Sigmoid colon (tissue), 4 donors: ENCODE measurements around the gene PRR12.

ENCODE experiments used
- CTCF ChIP-seq, 4 experiments: fragments of 450-650 bp in 3 of 4; fragments of 200-600 bp in 1 of 4; IDR thresholded peaks; one replicate each; pipeline ENCODE4 v1.5.1; 2016 to 2019; ENCODE audit warnings: antibody characterized with exemption in 4 of 4, mild to moderate bottlenecking in 3 of 4, moderate library complexity in 2 of 4
- EP300 ChIP-seq, 4 donors: sonication (generic); formaldehyde crosslinking; IDR thresholded peaks; one replicate each; pipeline ENCODE4 v1.6.1; 2017; ENCODE audit warnings: antibody characterized with exemption in 4 of 4

GRCh38 chr19:49605605-49606004 is 14.6 kb downstream of the PRR12 start:
- TF ChIP-seq CTCF (IDR thresholded peaks at IDR 0.05) = no peak
- TF ChIP-seq EP300 (IDR thresholded peaks at IDR 0.05) = no peak
